ENCODE data around the gene CCDC92.

DNA sequence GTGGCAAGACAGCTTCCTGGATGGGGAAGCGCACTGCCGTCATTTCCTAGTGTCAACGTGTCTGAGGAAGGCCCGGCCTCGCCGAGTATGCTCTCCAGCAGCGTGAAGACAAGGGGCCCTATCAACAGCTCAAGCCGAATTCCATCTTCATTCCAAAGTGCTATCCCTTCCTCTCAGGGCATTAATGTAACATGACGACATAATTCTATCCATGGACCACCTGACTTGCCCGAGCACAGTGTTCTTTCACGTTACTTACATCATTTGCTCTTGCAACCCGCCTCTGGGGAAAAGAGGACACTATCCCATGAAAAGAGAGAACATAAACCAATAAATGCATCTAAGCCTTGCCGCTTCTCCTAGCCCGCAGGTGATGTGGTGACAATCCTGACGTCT is 22.9 kb downstream of the CCDC92 start:
- TF ChIP-seq, protein P1, sequence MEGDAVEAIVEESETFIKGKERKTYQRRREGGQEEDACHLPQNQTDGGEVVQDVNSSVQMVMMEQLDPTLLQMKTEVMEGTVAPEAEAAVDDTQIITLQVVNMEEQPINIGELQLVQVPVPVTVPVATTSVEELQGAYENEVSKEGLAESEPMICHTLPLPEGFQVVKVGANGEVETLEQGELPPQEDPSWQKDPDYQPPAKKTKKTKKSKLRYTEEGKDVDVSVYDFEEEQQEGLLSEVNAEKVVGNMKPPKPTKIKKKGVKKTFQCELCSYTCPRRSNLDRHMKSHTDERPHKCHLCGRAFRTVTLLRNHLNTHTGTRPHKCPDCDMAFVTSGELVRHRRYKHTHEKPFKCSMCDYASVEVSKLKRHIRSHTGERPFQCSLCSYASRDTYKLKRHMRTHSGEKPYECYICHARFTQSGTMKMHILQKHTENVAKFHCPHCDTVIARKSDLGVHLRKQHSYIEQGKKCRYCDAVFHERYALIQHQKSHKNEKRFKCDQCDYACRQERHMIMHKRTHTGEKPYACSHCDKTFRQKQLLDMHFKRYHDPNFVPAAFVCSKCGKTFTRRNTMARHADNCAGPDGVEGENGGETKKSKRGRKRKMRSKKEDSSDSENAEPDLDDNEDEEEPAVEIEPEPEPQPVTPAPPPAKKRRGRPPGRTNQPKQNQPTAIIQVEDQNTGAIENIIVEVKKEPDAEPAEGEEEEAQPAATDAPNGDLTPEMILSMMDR (IDR thresholded peaks at IDR 0.05): no peak
- no peak for TF ChIP-seq POLR2AphosphoS5 (IDR thresholded peaks at IDR 0.05)
